GM12878 (cell line): ENCODE measurements around the gene TRIM46. TPM values are rescaled to one million over a fixed set of nuclear protein-coding genes. Genes with fewer than 3 reads are reported as not detected.
A peak's percentile ranks its signal among the peaks of the same experiment; 100 is the strongest.

ENCODE experiments used
- ATAC-seq: fragments of 200-7000 bp; cut with Tn5 transposase; 3 replicates; pipeline ENCODE4 v1.9.1; 2020; ENCODE audit warnings: mild to moderate bottlenecking, moderate library complexity
- BruUV-seq: library from RNA; stranded (reverse); fragments of 400-500 nt; replicated peaks from 2 replicates; lab custom pipeline; 2021; lab: Mats Ljungman, UMichigan
- CTCF ChIA-PET: fragments of 300-600 bp; sonication (Branson Sonifier 250); formaldehyde crosslinking; extraction: SDS; loops from one replicate; lab custom pipeline; 2021; ENCODE audit warnings: inconsistent platforms; lab: Yijun Ruan, JAX
- POLR2A ChIA-PET: fragments of 350-600 bp; formaldehyde crosslinking; extraction: SDS; loops from one replicate; lab custom pipeline; 2021; ENCODE audit warnings: inconsistent platforms; lab: Charles Lee
- RAD21 ChIA-PET: fragments of 300-600 bp; sonication (Branson Sonifier 250); formaldehyde crosslinking; loops from one replicate; lab custom pipeline; 2023; ENCODE audit warnings: antibody characterized with exemption; ENCODE audit not compliant: unreplicated experiment; lab: Charles Lee
- SMC1A ChIA-PET: fragments of 300-600 bp; sonication (Branson Sonifier 250); formaldehyde crosslinking; loops from one replicate; lab custom pipeline; 2023; ENCODE audit not compliant: unreplicated experiment, uncharacterized antibody; lab: Charles Lee
- DNase-seq: peaks from one replicate; pipeline ENCODE4 v3.0.0-alpha.2; 2011; ENCODE audit warnings: low read depth, low spot score
- FAIRE-seq: peaks from 3 replicates; lab custom pipeline; 2011; peaks lifted over from hg19 to GRCh38; lab: Jason Lieb, UNC
- H2AFZ ChIP-seq: 2 replicates; pipeline ENCODE4 v1.6.0; 2011; ENCODE audit warnings: low read depth, low read length, control low read depth; ENCODE audit not compliant: control insufficient read depth
- H3K27ac ChIP-seq: 2 replicates; pipeline ENCODE4 v1.5.1; 2011; ENCODE audit warnings: control low read depth; ENCODE audit not compliant: control insufficient read depth, insufficient read depth
- H3K27me3 ChIP-seq, 2 experiments: replicated peaks in 1 of 2; 2 replicates each; pipeline versions ENCODE4 v1.6.0 to v1.6.1; 2011; ENCODE audit warnings: low read length in 1 of 2; ENCODE audit not compliant: control insufficient read depth in 2 of 2, insufficient read depth in 2 of 2
- H3K36me3 ChIP-seq, 2 experiments: 2 replicates each; pipeline ENCODE4 v1.5.1; 2011; ENCODE audit warnings: low read length in 1 of 2; ENCODE audit not compliant: control insufficient read depth in 2 of 2, insufficient read depth in 2 of 2
- H3K4me1 ChIP-seq: 2 replicates; pipeline ENCODE4 v1.6.1; 2011; ENCODE audit warnings: mild to moderate bottlenecking, low read length, moderate library complexity, mixed read lengths; ENCODE audit not compliant: control insufficient read depth, insufficient read depth
- H3K4me2 ChIP-seq: 2 replicates; pipeline ENCODE4 v1.6.0; 2011; ENCODE audit warnings: control low read depth; ENCODE audit not compliant: control insufficient read depth, insufficient read depth
- H3K4me3 ChIP-seq: fragments of 200-600 bp; sonication (generic); 2 replicates; pipeline ENCODE4 v1.5.1; 2016
- H3K79me2 ChIP-seq: 2 replicates; pipeline ENCODE4 v1.6.0; 2011; ENCODE audit warnings: low read length; ENCODE audit not compliant: control insufficient read depth, insufficient read depth
- H3K9ac ChIP-seq: 2 replicates; pipeline ENCODE4 v1.8.0; 2011; ENCODE audit warnings: low read length, control low read depth, mixed read lengths; ENCODE audit not compliant: control insufficient read depth, insufficient read depth
- H3K9me3 ChIP-seq: replicated peaks from 3 replicates; pipeline ENCODE4 v1.5.1; 2011; ENCODE audit warnings: mild to moderate bottlenecking, low read length; ENCODE audit not compliant: control insufficient read depth, insufficient read depth
- H4K20me1 ChIP-seq: 2 replicates; pipeline ENCODE4 v1.6.0; 2011; ENCODE audit not compliant: control insufficient read depth, insufficient read depth
- EP300 ChIP-seq, 2 experiments: fragments of 150-350 bp in 1 of 2; IDR thresholded peaks; 2 replicates each; pipeline ENCODE4 v1.6.1; 2011 to 2012; ENCODE audit warnings: low read depth in 2 of 2, low read length in 2 of 2, borderline replicate concordance in 1 of 2, improper control_type of control experiment in 1 of 2, inconsistent platforms in 1 of 2; ENCODE audit not compliant: control insufficient read depth in 1 of 2
- GATAD2B ChIP-seq: fragments of 450-650 bp; conservative IDR thresholded peaks from 2 replicates; pipeline ENCODE4 v1.6.1; 2017; ENCODE audit warnings: low read depth, mild to moderate bottlenecking, moderate library complexity
- HDAC6 ChIP-seq: fragments of 200-600 bp; sonication (generic); IDR thresholded peaks from one replicate; pipeline ENCODE4 v1.8.0; 2017; ENCODE audit warnings: antibody characterized with exemption; ENCODE audit not compliant: unreplicated experiment
- IKZF1 ChIP-seq: fragments of 450-650 bp; conservative IDR thresholded peaks from 2 replicates; pipeline ENCODE4 v1.6.1; 2017; ENCODE audit warnings: antibody characterized with exemption, mild to moderate bottlenecking
- MTA2 ChIP-seq: fragments of 450-650 bp; IDR thresholded peaks from 2 replicates; pipeline ENCODE4 v1.6.1; 2016; ENCODE audit warnings: low read depth, mild to moderate bottlenecking, moderate library complexity
- MXI1 ChIP-seq: fragments of 150-350 bp; IDR thresholded peaks from 2 replicates; pipeline ENCODE4 v1.6.1; 2011; ENCODE audit warnings: low read depth, mild to moderate bottlenecking, inconsistent platforms, low read length, improper control_type of control experiment
- NBN ChIP-seq: fragments of 450-650 bp; IDR thresholded peaks from 2 replicates; pipeline ENCODE4 v1.6.1; 2016
- PAX5 ChIP-seq: IDR thresholded peaks from 2 replicates; pipeline ENCODE4 v1.6.1; 2011; ENCODE audit warnings: low read depth, low read length, borderline replicate concordance
- PAX8 ChIP-seq: fragments of 450-650 bp; IDR thresholded peaks from 2 replicates; pipeline ENCODE4 v1.6.1; 2017; ENCODE audit warnings: mild to moderate bottlenecking, moderate library complexity
- RUNX3 ChIP-seq: IDR thresholded peaks from 2 replicates; pipeline ENCODE4 v1.6.1; 2012; ENCODE audit warnings: low read length, inconsistent platforms
- SMC3 ChIP-seq: IDR thresholded peaks from 2 replicates; pipeline ENCODE4 v1.6.1; 2011; ENCODE audit warnings: low read length, improper control_type of control experiment, borderline replicate concordance
- STAT1 ChIP-seq: fragments of 450-650 bp; conservative IDR thresholded peaks from 2 replicates; pipeline ENCODE4 v1.6.1; 2014; ENCODE audit warnings: antibody characterized with exemption, mild to moderate bottlenecking
- TCF12 ChIP-seq: IDR thresholded peaks from 2 replicates; pipeline ENCODE4 v1.6.1; 2011; ENCODE audit warnings: low read depth, mild to moderate bottlenecking, low read length
- WGBS: methylation state at CpG from one replicate; pipeline ENCODE4 v1.1.6; 2016; ENCODE audit warnings: low lambda C conversion rate; ENCODE audit not compliant: insufficient replicate concordance, insufficient coverage; ENCODE audit errors: missing lambda C conversion rate; 5-methylcytosine and 5-hydroxymethylcytosine counted together
- in situ Hi-C: fragments of 300-500 bp; cut with MboI; formaldehyde crosslinking; loops from 9 replicates; pipeline ENCODE4 v1.14.3; 2018; ENCODE audit warnings: mixed read lengths
- intact Hi-C: fragments of 100-400 bp; cut with micrococcal nuclease; formaldehyde crosslinking; loops from one replicate; pipeline ENCODE4 v1.14.2; 2022; ENCODE audit not compliant: unreplicated experiment
- polyA plus RNA-seq, 11 experiments: library from polyadenylated mRNA; depleted of rRNA in 4 of 11; unstranded in 6 of 11; stranded (reverse) in 5 of 11; fragments of >200 nt; fragmentation: Nextera tagmentation in 4 of 11; fragmentation: Illumina TruSeq in 1 of 11; extraction: Ambion mirVana in 4 of 11; extraction: Trizol in 1 of 11; gene quantifications; 1 replicate in 1 of 11; 2 replicates in 10 of 11; pipeline versions ENCODE4 v1.2.1 to v1.2.3, GENCODE V29; 2011 to 2016; ENCODE audit warnings: inconsistent platforms in 2 of 11, missing spikeins in 2 of 11, low read depth in 1 of 11
- total RNA-seq, 4 experiments: library from RNA; depleted of rRNA in 3 of 4; stranded (reverse); fragments of >200 nt in 3 of 4; fragmentation: Illumina TruSeq in 1 of 4; extraction: Trizol in 1 of 4; gene quantifications; 2 replicates each; pipeline versions ENCODE4 v1.2.1 to v1.2.3, GENCODE V29; 2013 to 2021

Gene TRIM46
- total and polyA plus RNA-seq, 10 of the 15 experiments (the other 5 are each of a cell fraction or from before 2014, with no cell fraction given): 0.08 to 3.1 (median 0.97) TPM

GRCh38 chr1:155205969-155206593 is 32.4 kb downstream of the TRIM46 start:
- H3K4me3 ChIP-seq: no peak overlapping the region
- ChIA-PET SMC1A (interaction anchor here (1.2 to 1.3 kb wide), 2 partner anchors 13 to 37 kb away, joined by 3 to 4 read pairs; no protein-coding TSS in a partner anchor), CTCF (interaction anchor here (1.2 to 5.7 kb wide), 5 partner anchors 12 to 45 kb away, joined by 4 to 154 read pairs (median 26); partner anchors contain the start of gene KRTCAP2), RAD21 (interaction anchor here (1.3 to 3.5 kb wide), 2 partner anchors 12 to 298 kb away, joined by 4 to 24 read pairs; no protein-coding TSS in a partner anchor), POLR2A (interaction anchor here (5.1 kb wide), 1 partner anchor 20 kb away, joined by 84 read pairs; no protein-coding TSS in a partner anchor)
- BruUV-seq: no TSS peak
- H2AFZ ChIP-seq: no peak overlapping the region
- H3K9ac ChIP-seq: no peak overlapping the region
- no peaks in the 10 kb centered on the region for H3K36me3 ChIP-seq
- peaks cover 19% of the 10 kb centered on the region for H3K4me1 ChIP-seq
- peaks cover 10% of the 10 kb centered on the region for H3K79me2 ChIP-seq
- no peak for FAIRE-seq
- H3K27me3 ChIP-seq: no peaks in the 10 kb centered on the region
- DNase-seq: no peak
- no peak overlapping the region for H3K4me2 ChIP-seq
- no peaks in the 10 kb centered on the region for H4K20me1 ChIP-seq
- in situ Hi-C loops (no loop called here), intact Hi-C loops (loop anchor here (2.0 to 5.0 kb wide), 3 partner anchors 36 to 386 kb away; a partner anchor contains a TSS)
- no peaks in the 10 kb centered on the region for H3K9me3 ChIP-seq
- ATAC-seq: no peak
- no peak overlapping the region for H3K27ac ChIP-seq
- TF ChIP-seq PAX8: no peak
- 37% methylated on average over 7 of the region's 9 CpGs for WGBS

- SMC1A ChIA-PET: interaction anchor here (0.7 to 4.0 kb wide), 11 partner anchors 12 to 110 kb away, joined by 3 to 89 read pairs (median 4); partner anchors contain the start of gene KRTCAP2
- H3K27ac ChIP-seq: no peak overlapping the region
- intact Hi-C loops (loop anchor here (1.0 to 5.0 kb wide), 4 partner anchors 19 to 385 kb away; a partner anchor contains a TSS), in situ Hi-C loops (no loop called here)
- CTCF ChIA-PET: interaction anchor here (0.5 to 5.7 kb wide), 20 partner anchors 11 to 139 kb away, joined by 3 to 154 read pairs (median 6); partner anchors contain the start of genes KRTCAP2 and SCAMP3
- H3K4me2 ChIP-seq: peak overlapping the region; percentile 66
- H3K4me1 ChIP-seq: peaks cover 19% of the 10 kb centered on the region
- no peak overlapping the region for H3K4me3 ChIP-seq
- peak; percentile 71 for ATAC-seq
- 24% methylated on average over 11 of the region's 13 CpGs for WGBS
- RAD21 ChIA-PET: interaction anchor here (0.6 to 4.0 kb wide), 12 partner anchors 13 to 391 kb away, joined by 3 to 85 read pairs (median 6); partner anchors contain the start of genes HCN3 and KRTCAP2
- H3K36me3 ChIP-seq: no peaks in the 10 kb centered on the region; a peak in 2 of 4 replicates
- POLR2A ChIA-PET: interaction anchor here (0.6 to 5.1 kb wide), 10 partner anchors 13 to 899 kb away, joined by 3 to 84 read pairs (median 5); partner anchors contain the start of gene FDPS
- H3K27me3 ChIP-seq: no peaks in the 10 kb centered on the region
- no peak for DNase-seq
- peaks cover 10% of the 10 kb centered on the region for H3K79me2 ChIP-seq
- peak; percentile 84 for FAIRE-seq
- no peaks in the 10 kb centered on the region for H3K9me3 ChIP-seq
- H2AFZ ChIP-seq: peak overlapping the region; percentile 65
- H3K9ac ChIP-seq: no peak overlapping the region
- no TSS peak for BruUV-seq
- H4K20me1 ChIP-seq: no peaks in the 10 kb centered on the region
- peak; percentile 55 for TF ChIP-seq IKZF1
- 0 out of 2 replicates have a peak, but pooled peaks have one; percentile 46 for TF ChIP-seq PAX5
- TF ChIP-seq EP300 (IDR thresholded peaks at IDR 0.05; ENCODE audit: borderline replicate concordance in 1 of 2, control insufficient read depth in 1 of 2, low read depth in 2 of 2, low read length in 2 of 2): no peak
- 0 out of 2 replicates have a peak, but pooled peaks have one; percentile 26 for TF ChIP-seq GATAD2B
- peak; percentile 24; the same call in 1 of the 2 replicates for TF ChIP-seq MTA2
- peak; percentile 42; the same call in 1 of the 2 replicates for TF ChIP-seq MXI1
- peak; percentile 78; the same call in 1 of the 2 replicates for TF ChIP-seq NBN
- no peak for TF ChIP-seq HDAC6
- TF ChIP-seq SMC3: peak; percentile 96
- TF ChIP-seq TCF12: peak; percentile 60; the same call in 1 of the 2 replicates
- TF ChIP-seq RUNX3: peak; percentile 48
- TF ChIP-seq STAT1: peak; percentile 62; the same call in 1 of the 2 replicates
These were observed 33.5 kb downstream of the TRIM46 start for GRCh38 chr1:155206891-155207805.
